ENCODE measurements around the gene MACF1. TPM values are rescaled to one million over a fixed set of nuclear protein-coding genes. Genes with fewer than 3 reads are reported as not detected.

The MACF1 gene
- total and polyA plus RNA-seq, 9 donors, result 93.6 to 331 (median 247) TPM

DNA sequence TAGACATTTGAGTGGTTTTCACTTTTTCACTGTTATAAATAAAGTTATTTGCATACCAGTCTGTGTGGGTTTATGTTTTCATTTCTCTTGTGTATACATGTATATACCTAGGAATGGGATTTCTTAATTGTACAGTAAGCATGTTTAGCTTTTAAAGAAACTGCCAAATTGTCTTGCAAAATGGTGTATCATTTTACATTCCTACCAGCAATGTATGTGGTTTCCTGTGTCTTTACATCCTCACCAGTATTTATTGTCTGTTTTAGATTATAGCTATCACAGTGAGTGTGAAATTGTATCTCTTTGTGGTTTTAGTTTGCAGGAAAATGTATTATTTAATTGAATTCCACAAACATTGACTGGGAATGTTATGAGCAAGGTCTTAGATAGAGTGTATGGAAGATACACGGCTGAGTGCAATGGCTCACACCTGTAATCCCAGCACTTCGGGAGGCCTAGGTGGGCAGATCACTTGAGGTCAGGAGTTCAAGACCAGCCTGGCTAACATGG lies 57.3 kb downstream of the MACF1 start:
- Histone ChIP-seq H3K4me1 (ENCODE audit: insufficient read depth) (no peaks in the 10 kb centered on the region), H3K4me3 (no peak overlapping the region), H3K27ac (no peak overlapping the region), H3K9me3 (no peaks in the 10 kb centered on the region), H3K27me3 (no peaks in the 10 kb centered on the region), H3K36me3 (no peaks in the 10 kb centered on the region)
- WGBS, 3 donors, result 35 to 65% (median 47%) methylated on average over 2 of the region's 2 CpGs
- intact Hi-C loops (cut with DNase I), result no loop called here
- no peak for DNase-seq
- no peak for TF ChIP-seq POLR2A (IDR thresholded peaks at IDR 0.05)
- no peak for TF ChIP-seq EP300 (IDR thresholded peaks at IDR 0.05)
- TF ChIP-seq, protein P1, sequence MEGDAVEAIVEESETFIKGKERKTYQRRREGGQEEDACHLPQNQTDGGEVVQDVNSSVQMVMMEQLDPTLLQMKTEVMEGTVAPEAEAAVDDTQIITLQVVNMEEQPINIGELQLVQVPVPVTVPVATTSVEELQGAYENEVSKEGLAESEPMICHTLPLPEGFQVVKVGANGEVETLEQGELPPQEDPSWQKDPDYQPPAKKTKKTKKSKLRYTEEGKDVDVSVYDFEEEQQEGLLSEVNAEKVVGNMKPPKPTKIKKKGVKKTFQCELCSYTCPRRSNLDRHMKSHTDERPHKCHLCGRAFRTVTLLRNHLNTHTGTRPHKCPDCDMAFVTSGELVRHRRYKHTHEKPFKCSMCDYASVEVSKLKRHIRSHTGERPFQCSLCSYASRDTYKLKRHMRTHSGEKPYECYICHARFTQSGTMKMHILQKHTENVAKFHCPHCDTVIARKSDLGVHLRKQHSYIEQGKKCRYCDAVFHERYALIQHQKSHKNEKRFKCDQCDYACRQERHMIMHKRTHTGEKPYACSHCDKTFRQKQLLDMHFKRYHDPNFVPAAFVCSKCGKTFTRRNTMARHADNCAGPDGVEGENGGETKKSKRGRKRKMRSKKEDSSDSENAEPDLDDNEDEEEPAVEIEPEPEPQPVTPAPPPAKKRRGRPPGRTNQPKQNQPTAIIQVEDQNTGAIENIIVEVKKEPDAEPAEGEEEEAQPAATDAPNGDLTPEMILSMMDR (IDR thresholded peaks at IDR 0.05), result no peak

DNA sequence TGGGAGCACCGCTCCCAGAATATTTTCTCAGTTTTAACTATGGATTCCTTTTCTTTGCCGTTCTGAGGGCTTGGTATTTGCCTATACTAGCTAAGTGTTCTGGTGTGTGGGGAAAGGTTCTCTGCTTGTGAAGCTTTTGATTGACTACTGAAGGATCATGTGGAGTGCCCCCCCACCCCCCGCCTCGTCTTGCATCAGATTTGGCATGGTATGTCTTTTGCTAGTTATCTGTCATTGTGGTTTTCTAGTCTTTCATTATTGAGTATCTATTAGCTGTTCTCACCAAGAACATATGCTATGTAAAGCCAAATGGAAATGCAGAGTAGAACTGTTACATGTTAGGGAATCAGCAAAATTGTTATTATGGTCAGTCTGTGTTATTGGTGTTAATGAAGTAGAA lies 58.3 kb downstream of the MACF1 start:
- no peaks in the 10 kb centered on the region for H3K4me1 ChIP-seq (ENCODE audit: insufficient read depth)
- no peaks in the 10 kb centered on the region for H3K36me3 ChIP-seq
- TF ChIP-seq EP300 (IDR thresholded peaks at IDR 0.05), result no peak
- TF ChIP-seq, protein P1 (IDR thresholded peaks at IDR 0.05), result no peak
- TF ChIP-seq POLR2A (IDR thresholded peaks at IDR 0.05), result no peak
- H3K9me3 ChIP-seq, result no peaks in the 10 kb centered on the region
- H3K27ac ChIP-seq, result no peak overlapping the region
- intact Hi-C loops (cut with DNase I), result no loop called here
- 72 to 81% (median 81%) methylated on average over 4 of the region's 4 CpGs for WGBS, 3 donors
- no peak overlapping the region for H3K4me3 ChIP-seq
- H3K27me3 ChIP-seq, result no peaks in the 10 kb centered on the region
- no peak for DNase-seq

DNA sequence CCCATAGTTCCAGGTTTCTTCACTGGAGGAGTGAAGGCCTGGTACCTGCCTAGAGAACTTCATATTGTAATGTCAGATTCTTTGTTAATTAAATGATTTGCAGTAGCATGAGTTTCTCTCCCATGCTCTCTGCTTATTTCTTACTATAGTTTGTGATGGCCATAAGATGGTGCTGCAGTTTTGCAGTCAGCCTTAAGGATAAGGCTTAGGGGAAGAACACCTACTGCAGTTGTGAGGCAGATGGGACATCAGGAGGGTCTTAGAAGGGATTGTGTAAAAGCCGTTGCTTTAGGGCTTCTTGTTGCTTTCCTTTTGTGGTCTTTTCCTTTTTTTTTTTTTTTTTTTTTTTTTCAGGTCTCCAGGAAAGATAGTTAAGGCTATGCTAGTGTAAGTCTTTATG lies 61.8 kb downstream of the MACF1 start:
- peaks cover 14% of the 10 kb centered on the region for H3K4me1 ChIP-seq (ENCODE audit: insufficient read depth)
- intact Hi-C loops (cut with DNase I), result loop anchor here in 1 of 4 donors (5.0 kb wide), 1 partner anchor 271 kb away; no protein-coding TSS in a partner anchor
- WGBS, 3 donors, result 14 to 27% (median 22%) methylated on average over 1 of the region's 1 CpG
- DNase-seq, result no peak
- H3K27ac ChIP-seq, result no peak overlapping the region
- no peak overlapping the region for H3K4me3 ChIP-seq
- H3K9me3 ChIP-seq, result no peaks in the 10 kb centered on the region
- no peaks in the 10 kb centered on the region for H3K27me3 ChIP-seq
- no peaks in the 10 kb centered on the region for H3K36me3 ChIP-seq
- TF ChIP-seq, protein P1 (IDR thresholded peaks at IDR 0.05), result peak in 1 of 3 donors; percentile 30
- TF ChIP-seq POLR2A (IDR thresholded peaks at IDR 0.05), result no peak

DNA sequence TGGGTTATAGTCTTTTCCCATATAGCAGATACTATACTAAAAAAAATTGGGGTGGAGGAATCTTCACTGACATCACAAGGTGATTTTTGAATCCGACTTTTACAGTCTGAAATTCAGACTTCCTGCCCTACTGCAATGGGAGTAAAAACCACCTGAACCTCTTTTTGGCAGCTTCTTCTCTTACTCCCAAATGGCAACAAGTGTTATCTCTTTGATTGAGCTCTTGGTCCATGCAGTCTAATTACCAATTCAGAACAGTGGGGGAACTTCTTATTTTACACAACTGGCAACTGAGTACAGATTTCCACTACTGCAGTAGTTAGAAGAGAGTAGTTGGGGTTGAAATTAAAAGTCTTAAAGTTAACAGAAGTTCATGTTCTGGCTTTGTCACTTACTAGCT lies 62.3 kb downstream of the MACF1 start:
- no peaks in the 10 kb centered on the region for H3K36me3 ChIP-seq
- 70 to 77% (median 70%) methylated on average over 1 of the region's 1 CpG for WGBS, 3 donors
- no peak overlapping the region for H3K4me3 ChIP-seq
- peaks cover 14% of the 10 kb centered on the region for H3K4me1 ChIP-seq (ENCODE audit: insufficient read depth)
- no peaks in the 10 kb centered on the region for H3K27me3 ChIP-seq
- H3K9me3 ChIP-seq, result no peaks in the 10 kb centered on the region
- no peak for DNase-seq
- no peak overlapping the region for H3K27ac ChIP-seq
- intact Hi-C loops (cut with DNase I), result loop anchor here in 1 of 4 donors (5.0 kb wide), 1 partner anchor 271 kb away; no protein-coding TSS in a partner anchor
- TF ChIP-seq, protein P1 (IDR thresholded peaks at IDR 0.05), result no peak
- TF ChIP-seq EP300 (IDR thresholded peaks at IDR 0.05) (no peak), POLR2A (IDR thresholded peaks at IDR 0.05) (no peak)
